CD4-positive, alpha-beta T cell treated with Interleukin-17A for 4 hours (primary cell): Measurements from ENCODE around the gene IMPDH1.

ENCODE experiments used
- DNase-seq: peaks from one replicate; pipeline ENCODE4 v3.0.0-alpha.2; 2020; ENCODE audit warnings: mixed read lengths

IMPDH1 gene

GRCh38 chr7:128405471-128406313, 4.1 kb downstream of the IMPDH1 start:
- DNase-seq = peak; percentile 80

GRCh38 chr7:128404886-128405470, 4.8 kb downstream of the IMPDH1 start:
- peak; percentile 15 for DNase-seq

DNA sequence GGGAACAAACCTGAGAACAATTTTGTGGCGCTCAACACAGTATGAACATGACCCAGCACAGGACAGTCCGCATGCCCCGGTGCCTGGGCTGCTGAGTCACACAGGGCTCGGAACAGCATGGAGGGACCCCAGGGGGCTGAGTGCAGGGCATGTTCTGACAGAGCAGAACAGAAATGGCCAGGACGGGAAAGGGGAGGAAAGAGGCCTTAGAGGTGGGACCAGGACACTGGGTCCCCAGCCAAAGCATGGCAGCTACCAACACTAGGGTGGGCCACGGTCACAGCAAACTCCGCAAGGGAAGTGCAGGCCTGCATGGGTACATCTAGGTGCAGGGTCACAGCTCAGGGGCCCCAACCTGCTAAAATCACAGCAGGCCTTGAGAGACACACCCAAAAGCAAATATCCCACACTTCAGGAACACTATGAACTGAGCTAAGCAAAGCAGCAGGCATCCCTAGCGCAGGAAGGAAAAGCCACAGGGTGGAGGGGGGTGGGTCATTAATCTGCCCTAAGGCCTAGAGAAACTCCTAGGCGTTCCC, 5.6 kb downstream of the IMPDH1 start:
- DNase-seq = no peak

- no peak for DNase-seq
These were observed 6.1 kb downstream of the IMPDH1 start for GRCh38 chr7:128403676-128404075.

GRCh38 chr7:128402356-128402755, 7.4 kb downstream of the IMPDH1 start:
- no peak for DNase-seq

DNA sequence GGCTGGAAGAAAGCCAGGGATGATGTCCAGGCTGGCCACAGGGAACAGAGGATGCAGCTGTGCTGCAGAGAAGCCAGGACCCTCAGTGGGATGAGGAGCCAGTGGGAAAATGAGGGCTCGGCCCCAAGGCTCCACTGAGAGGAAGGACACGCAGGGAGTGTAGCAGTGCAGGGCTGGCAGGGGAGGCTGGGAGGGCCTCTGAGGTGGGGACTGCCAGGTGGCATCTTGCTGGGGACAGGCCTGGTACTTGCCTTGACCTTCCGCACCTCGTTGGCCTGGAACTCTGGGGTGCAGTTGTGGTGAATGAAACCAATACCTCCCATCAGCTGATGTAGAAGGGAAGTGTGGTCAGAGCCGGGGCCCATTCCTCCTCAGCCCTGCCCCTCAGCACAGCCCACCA, 9.2 kb downstream of the IMPDH1 start:
- no peak for DNase-seq

GRCh38 chr7:128399991-128400390, 9.8 kb downstream of the IMPDH1 start:
- DNase-seq = no peak

DNA sequence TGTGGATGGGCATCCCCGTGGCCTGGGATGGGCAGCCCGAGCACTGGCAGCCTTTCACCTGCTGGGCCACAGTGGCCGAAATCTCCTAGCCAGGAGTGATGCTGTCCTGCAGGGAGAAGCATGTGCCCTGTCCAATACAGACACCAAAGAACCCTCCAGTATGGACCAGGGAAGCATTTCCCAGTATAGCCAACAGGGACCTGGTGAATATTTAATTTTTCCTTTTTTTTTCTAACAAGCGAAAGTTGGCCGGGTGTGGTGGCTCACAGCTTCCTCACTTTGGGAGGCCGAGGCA, 11.0 kb downstream of the IMPDH1 start:
- no peak for DNase-seq

GRCh38 chr7:128398016-128398840, 11.6 kb downstream of the IMPDH1 start:
- peak; percentile 65 for DNase-seq

DNA sequence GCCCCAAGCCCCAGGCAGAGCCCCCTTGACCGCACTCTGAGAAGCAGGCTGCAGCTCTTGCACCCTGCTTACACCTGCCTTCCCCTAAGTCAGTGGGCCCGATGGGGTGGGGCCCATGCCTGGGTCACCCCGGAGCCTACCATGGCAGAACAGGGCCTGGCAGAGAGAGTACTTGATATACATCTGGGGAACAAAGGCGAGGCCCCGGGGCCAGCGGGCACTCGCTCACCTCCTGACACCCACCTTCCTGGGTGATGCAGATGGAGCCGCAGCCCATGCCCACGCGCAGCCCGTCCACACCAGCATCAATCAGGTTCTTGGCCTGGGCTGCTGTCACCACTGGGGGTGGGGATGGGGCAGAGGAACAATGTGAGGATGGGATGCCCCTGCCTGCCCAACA, 13.4 kb downstream of the IMPDH1 start:
- no peak for DNase-seq

GRCh38 chr7:128395748-128396147, 14.0 kb downstream of the IMPDH1 start:
- DNase-seq = no peak

DNA sequence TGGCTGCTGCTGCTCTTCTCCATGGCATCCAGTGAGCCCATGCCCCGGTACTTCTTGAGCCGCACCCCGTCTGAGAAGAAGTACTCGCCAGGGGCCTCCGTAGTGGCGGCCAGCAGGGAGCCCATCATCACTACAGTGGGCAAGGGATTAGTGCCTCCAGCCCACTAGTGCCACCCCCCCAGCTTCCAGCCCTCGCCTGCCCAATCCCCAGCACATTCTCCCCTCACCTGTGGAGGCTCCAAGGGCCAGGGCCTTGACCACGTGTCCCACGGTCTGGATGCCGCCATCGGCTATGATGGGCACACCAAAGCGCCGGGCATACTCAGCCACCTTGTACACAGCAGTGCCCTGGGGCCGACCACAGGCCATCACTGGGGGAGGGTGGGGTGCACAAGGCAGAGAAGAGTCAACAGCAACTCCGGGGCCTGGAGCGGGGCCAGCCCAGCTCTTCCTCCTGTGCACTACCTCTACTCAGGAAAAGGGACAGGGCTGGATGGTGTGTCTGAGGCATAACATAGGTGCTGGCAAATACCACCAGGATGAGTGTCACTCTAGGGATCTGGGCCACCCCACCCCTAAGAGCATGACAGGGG, 14.8 kb downstream of the IMPDH1 start:
- no peak for DNase-seq

- DNase-seq = no peak
These were observed 16.1 kb downstream of the IMPDH1 start for GRCh38 chr7:128393526-128394330.

- no peak for DNase-seq
These were observed 17.1 kb downstream of the IMPDH1 start for GRCh38 chr7:128392446-128393327.

DNA sequence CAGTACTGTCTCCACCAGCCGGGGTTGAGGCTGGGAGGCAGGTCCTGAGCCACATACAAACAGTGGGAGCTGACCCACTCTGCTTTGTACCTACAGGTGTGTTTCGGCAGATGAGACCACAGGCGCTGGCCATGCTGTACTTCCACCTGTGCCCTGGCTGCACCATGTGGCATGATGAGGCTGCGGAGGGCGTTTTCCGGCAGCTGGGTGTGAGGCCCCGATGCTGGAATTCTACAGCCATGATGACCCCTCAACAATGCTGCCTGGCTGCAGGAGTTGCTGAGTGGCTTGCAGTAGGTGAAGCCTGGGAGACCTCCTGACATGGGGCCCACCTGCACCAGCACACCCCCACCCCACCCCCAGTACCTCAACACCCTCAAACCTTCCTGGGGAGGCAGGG, 18.0 kb downstream of the IMPDH1 start:
- no peak for DNase-seq

- DNase-seq = no peak
These were observed 18.8 kb downstream of the IMPDH1 start for GRCh38 chr7:128390871-128391565.

- DNase-seq = no peak
These were observed 20.0 kb downstream of the IMPDH1 start for GRCh38 chr7:128389618-128390329.

DNA sequence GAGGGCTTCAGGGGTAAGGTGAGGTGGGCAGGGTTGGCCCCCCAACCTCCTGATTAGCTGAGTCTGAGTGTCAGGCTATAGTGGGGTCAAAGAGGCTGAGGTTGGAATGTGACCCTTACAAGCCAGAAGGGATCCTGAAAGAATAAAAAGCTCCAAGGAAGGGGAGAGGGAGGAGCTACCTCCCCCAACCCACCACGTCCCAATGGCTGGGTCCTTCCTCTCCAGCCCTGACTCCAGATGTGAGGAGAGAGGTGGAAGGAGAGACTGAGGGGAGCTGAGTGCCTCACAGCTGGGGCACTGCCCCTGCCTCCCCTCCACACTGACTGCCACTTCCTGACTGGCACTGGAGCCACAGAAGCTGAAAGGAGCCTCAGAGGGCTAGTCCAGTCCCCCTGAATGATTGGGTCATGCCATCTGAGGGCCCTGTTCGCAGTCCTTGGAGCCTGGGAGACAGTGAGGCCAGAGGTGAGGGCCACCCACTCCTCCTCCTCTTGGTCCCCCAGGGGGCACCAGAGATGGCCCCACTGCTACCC, 20.6 kb downstream of the IMPDH1 start:
- no peak for DNase-seq

DNA sequence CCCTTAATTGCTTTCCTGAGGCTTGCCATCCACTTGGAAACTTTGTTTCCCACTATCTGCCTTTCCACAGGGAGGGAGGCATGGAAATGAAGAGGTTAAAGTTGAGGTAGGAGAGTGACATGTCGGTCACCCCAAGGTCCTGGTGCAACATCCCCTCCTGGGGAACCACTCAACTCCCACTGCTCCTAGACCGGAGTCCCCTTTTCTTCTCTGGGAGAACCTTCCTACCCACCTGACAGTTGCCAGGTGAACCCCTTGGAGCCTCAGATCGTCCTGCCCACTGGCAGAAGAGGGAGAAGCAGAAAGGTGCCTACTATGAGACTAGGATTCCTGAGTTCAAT, 21.7 kb downstream of the IMPDH1 start:
- DNase-seq = no peak
